ENCODE data around the gene FCHSD2. TPM values are rescaled to one million over a fixed set of nuclear protein-coding genes. Genes with fewer than 3 reads are reported as not detected.
"Not testable (repeated sequence)": the region's sequence is repeated elsewhere in the genome, so short reads cannot be mapped to it uniquely, and the experiment has no call there.

FCHSD2 gene
- total RNA-seq, 1 donor from 2014 or later = 31.1 TPM

GRCh38 chr11:73130181-73130580 is 11.9 kb downstream of the FCHSD2 start:
- intact Hi-C loops (cut with micrococcal nuclease) = no loop called here

- intact Hi-C loops (cut with micrococcal nuclease) = no loop called here
Measured at GRCh38 chr11:73129198-73129597, 12.9 kb downstream of the FCHSD2 start.

- intact Hi-C loops (cut with micrococcal nuclease) = no loop called here
Measured at GRCh38 chr11:73126804-73127480, 15.2 kb downstream of the FCHSD2 start.

GRCh38 chr11:73124800-73125199 is 17.3 kb downstream of the FCHSD2 start:
- intact Hi-C loops (cut with micrococcal nuclease) = no loop called here

GRCh38 chr11:73123892-73124291 is 18.2 kb downstream of the FCHSD2 start:
- intact Hi-C loops (cut with micrococcal nuclease) = not testable (repeated sequence)

- intact Hi-C loops (cut with micrococcal nuclease) = no loop called here
Measured at GRCh38 chr11:73121692-73122091, 20.4 kb downstream of the FCHSD2 start.

- intact Hi-C loops (cut with micrococcal nuclease) = no loop called here
Measured at GRCh38 chr11:73117071-73117470, 25.0 kb downstream of the FCHSD2 start.

- intact Hi-C loops (cut with micrococcal nuclease) = no loop called here
Measured at GRCh38 chr11:73116636-73117035, 25.5 kb downstream of the FCHSD2 start.

GRCh38 chr11:73114835-73115220 is 27.3 kb downstream of the FCHSD2 start:
- intact Hi-C loops (cut with micrococcal nuclease) = no loop called here

- intact Hi-C loops (cut with micrococcal nuclease) = no loop called here
Measured at GRCh38 chr11:73114110-73114834, 27.8 kb downstream of the FCHSD2 start.

GRCh38 chr11:73113426-73113825 is 28.7 kb downstream of the FCHSD2 start:
- intact Hi-C loops (cut with micrococcal nuclease) = no loop called here

GRCh38 chr11:73107597-73107996 is 34.5 kb downstream of the FCHSD2 start:
- intact Hi-C loops (cut with micrococcal nuclease) = no loop called here

- intact Hi-C loops (cut with micrococcal nuclease) = no loop called here
Measured at GRCh38 chr11:73106347-73106746, 35.8 kb downstream of the FCHSD2 start.

GRCh38 chr11:73100578-73100977 is 41.5 kb downstream of the FCHSD2 start:
- intact Hi-C loops (cut with micrococcal nuclease) = no loop called here

GRCh38 chr11:73099512-73100266 is 42.4 kb downstream of the FCHSD2 start:
- intact Hi-C loops (cut with micrococcal nuclease) = no loop called here

GRCh38 chr11:73095613-73096012 is 46.5 kb downstream of the FCHSD2 start:
- intact Hi-C loops (cut with micrococcal nuclease) = no loop called here

GRCh38 chr11:73091521-73092305 is 50.4 kb downstream of the FCHSD2 start:
- intact Hi-C loops (cut with micrococcal nuclease) = no loop called here

- intact Hi-C loops (cut with micrococcal nuclease) = no loop called here
Measured at GRCh38 chr11:73087730-73088129, 54.4 kb downstream of the FCHSD2 start.

GRCh38 chr11:73085189-73085875 is 56.8 kb downstream of the FCHSD2 start:
- intact Hi-C loops (cut with micrococcal nuclease) = no loop called here

GRCh38 chr11:73078631-73079030 is 63.5 kb downstream of the FCHSD2 start:
- intact Hi-C loops (cut with micrococcal nuclease) = no loop called here

GRCh38 chr11:73077454-73077853 is 64.7 kb downstream of the FCHSD2 start:
- intact Hi-C loops (cut with micrococcal nuclease) = no loop called here

Measured in T-helper 2 cell treated with Interferon-gamma antibody and Interleukin-4, amounts not matched to agents 100 ng/mL and 5 ng/mL, for 36 hours (primary cell).